Caco-2 (cell line): ENCODE measurements around the gene HEATR3. TPM values are rescaled to one million over a fixed set of nuclear protein-coding genes. Genes with fewer than 3 reads are reported as not detected.

ENCODE experiments used
- BruUV-seq: library from RNA; stranded (reverse); fragments of 400-500 nt; replicated peaks from 2 replicates; lab custom pipeline; 2021; lab: Mats Ljungman, UMichigan
- CTCF ChIA-PET: fragments of 300-600 bp; sonication (Branson Sonifier 250); formaldehyde crosslinking; loops from one replicate; lab custom pipeline; 2022; ENCODE audit warnings: antibody characterized with exemption; lab: Charles Lee
- POLR2A ChIA-PET: fragments of 300-600 bp; sonication (Branson Sonifier 250); formaldehyde crosslinking; loops from one replicate; lab custom pipeline; 2022; ENCODE audit warnings: antibody characterized with exemption; lab: Charles Lee
- DNase-seq, 2 experiments: peaks; one replicate each; pipeline versions ENCODE4 v3.0.0 to v3.0.0-alpha.2; 2020 to 2022
- H3K27me3 ChIP-seq: replicated peaks from 2 replicates; pipeline ENCODE4 v1.6.0; 2011; ENCODE audit warnings: low read length; ENCODE audit not compliant: control insufficient read depth, insufficient read depth
- H3K36me3 ChIP-seq: 2 replicates; pipeline ENCODE4 v1.5.1; 2011; ENCODE audit warnings: low read length; ENCODE audit not compliant: control insufficient read depth, insufficient read depth
- H3K4me1 ChIP-seq: fragments of 250-450 bp; sonication (Bioruptor Pico); 2 replicates; pipeline ENCODE4 v1.5.1; 2020; ENCODE audit warnings: mild to moderate bottlenecking
- H3K4me3 ChIP-seq: 2 replicates; pipeline ENCODE4 v1.5.1; 2011; ENCODE audit warnings: low read depth, mild to moderate bottlenecking, control low read depth, low read length
- H3K9me3 ChIP-seq: fragments of 250-450 bp; sonication (Bioruptor Pico); 2 replicates; pipeline ENCODE4 v1.5.1; 2020; ENCODE audit warnings: mild to moderate bottlenecking, moderate library complexity
- H3K27ac Mint-ChIP-seq: one replicate; pipeline ENCODE4 v1.8.0; 2022; ENCODE audit warnings: mixed read lengths; ENCODE audit not compliant: unreplicated experiment
- H3K27me3 Mint-ChIP-seq: one replicate; pipeline ENCODE4 v1.8.0; 2022; ENCODE audit warnings: mixed read lengths; ENCODE audit not compliant: insufficient read depth, unreplicated experiment
- H3K36me3 Mint-ChIP-seq: one replicate; pipeline ENCODE4 v1.8.0; 2022; ENCODE audit warnings: mild to moderate bottlenecking, mixed read lengths; ENCODE audit not compliant: insufficient read depth, unreplicated experiment
- H3K4me1 Mint-ChIP-seq: one replicate; pipeline ENCODE4 v1.8.0; 2022; ENCODE audit warnings: low read depth, mixed read lengths; ENCODE audit not compliant: unreplicated experiment
- H3K4me3 Mint-ChIP-seq: one replicate; pipeline ENCODE4 v1.8.0; 2022; ENCODE audit warnings: mild to moderate bottlenecking, moderate library complexity, mixed read lengths; ENCODE audit not compliant: unreplicated experiment
- H3K9me3 Mint-ChIP-seq: one replicate; pipeline ENCODE4 v1.8.0; 2022; ENCODE audit warnings: mixed read lengths; ENCODE audit not compliant: unreplicated experiment
- CTCF ChIP-seq, 2 experiments: fragments of 200-600 bp in 1 of 2; IDR thresholded peaks; 1 replicate in 1 of 2; 2 replicates in 1 of 2; pipeline versions ENCODE4 v1.5.1 to v1.8.0; 2011 to 2022; ENCODE audit warnings: antibody characterized with exemption in 1 of 2, control low read depth in 1 of 2, inconsistent platforms in 1 of 2, low read depth in 1 of 2, low read length in 1 of 2, mild to moderate bottlenecking in 1 of 2, moderate library complexity in 1 of 2; ENCODE audit not compliant: insufficient read depth in 1 of 2, severe bottlenecking in 1 of 2, unreplicated experiment in 1 of 2
- intact Hi-C: fragments of 100-400 bp; cut with micrococcal nuclease; formaldehyde crosslinking; loops from one replicate; pipeline ENCODE4 v1.10.0; 2022; ENCODE audit not compliant: unreplicated experiment
- total RNA-seq: library from RNA; stranded (reverse); gene quantifications from 2 replicates; pipeline ENCODE4 v1.2.3, GENCODE V29; 2022

HEATR3 gene
- total RNA-seq, 1 experiment from 2014 or later, result 41.6 TPM

GRCh38 chr16:50133214-50133613 is 67.4 kb downstream of the HEATR3 start:
- intact Hi-C loops, result no loop called here
- Mint-ChIP-seq H3K4me3 (no peak overlapping the region), H3K4me1 (no peaks in the 10 kb centered on the region), H3K36me3 (no peaks in the 10 kb centered on the region), H3K27ac (no peak overlapping the region), H3K27me3 (no peaks in the 10 kb centered on the region), H3K9me3 (no peaks in the 10 kb centered on the region)
- Histone ChIP-seq H3K9me3 (no peaks in the 10 kb centered on the region), H3K27me3 (no peaks in the 10 kb centered on the region), H3K4me3 (no peak overlapping the region), H3K4me1 (no peaks in the 10 kb centered on the region), H3K36me3 (no peaks in the 10 kb centered on the region)
- ChIA-PET CTCF (no interaction called here), POLR2A (no interaction called here)
- no peak for TF ChIP-seq CTCF (IDR thresholded peaks at IDR 0.05; ENCODE audit: insufficient read depth in 1 of 2, low read depth in 1 of 2, low read length in 1 of 2, severe bottlenecking in 1 of 2, unreplicated experiment in 1 of 2)
- DNase-seq, result no peak
- BruUV-seq, result no TSS peak

- no peaks in the 10 kb centered on the region for H3K27me3 Mint-ChIP-seq
- POLR2A ChIA-PET, result no interaction called here
Observed at GRCh38 chr16:50136399-50136798, 70.6 kb downstream of the HEATR3 start.

GRCh38 chr16:50137268-50137667 is 71.5 kb downstream of the HEATR3 start:
- Histone ChIP-seq H3K9me3 (no peaks in the 10 kb centered on the region), H3K36me3 (no peaks in the 10 kb centered on the region), H3K4me1 (no peaks in the 10 kb centered on the region), H3K4me3 (no peak overlapping the region), H3K27me3 (no peaks in the 10 kb centered on the region)
- Mint-ChIP-seq H3K36me3 (no peaks in the 10 kb centered on the region), H3K27me3 (no peaks in the 10 kb centered on the region), H3K4me3 (no peak overlapping the region), H3K4me1 (no peaks in the 10 kb centered on the region), H3K27ac (no peak overlapping the region), H3K9me3 (no peaks in the 10 kb centered on the region)
- no TSS peak for BruUV-seq
- intact Hi-C loops, result no loop called here
- ChIA-PET POLR2A (no interaction called here), CTCF (interaction anchor here (0.9 to 1.3 kb wide), 3 partner anchors 70 to 73 kb away, joined by 3 to 13 read pairs (median 4); no protein-coding TSS in a partner anchor)
- no peak for DNase-seq
- no peak for TF ChIP-seq CTCF (IDR thresholded peaks at IDR 0.05; ENCODE audit: insufficient read depth in 1 of 2, low read depth in 1 of 2, low read length in 1 of 2, severe bottlenecking in 1 of 2, unreplicated experiment in 1 of 2)

More at GRCh38 chr16:50136399-50136798, 70.6 kb downstream of the HEATR3 start:
- Histone ChIP-seq H3K36me3 (no peaks in the 10 kb centered on the region), H3K4me1 (no peaks in the 10 kb centered on the region), H3K27me3 (no peaks in the 10 kb centered on the region), H3K9me3 (no peaks in the 10 kb centered on the region), H3K4me3 (no peak overlapping the region)
- no peak for TF ChIP-seq CTCF (IDR thresholded peaks at IDR 0.05; ENCODE audit: insufficient read depth in 1 of 2, low read depth in 1 of 2, low read length in 1 of 2, severe bottlenecking in 1 of 2, unreplicated experiment in 1 of 2)
- no peak for DNase-seq
- H3K9me3 Mint-ChIP-seq, result no peaks in the 10 kb centered on the region
- CTCF ChIA-PET, result interaction anchor here (0.7 to 1.3 kb wide), 3 partner anchors 15 to 74 kb away, joined by 3 to 13 read pairs (median 3); no protein-coding TSS in a partner anchor
- intact Hi-C loops, result no loop called here
- no peak overlapping the region for H3K4me3 Mint-ChIP-seq
- no peaks in the 10 kb centered on the region for H3K36me3 Mint-ChIP-seq
- H3K4me1 Mint-ChIP-seq, result no peaks in the 10 kb centered on the region
- no peak overlapping the region for H3K27ac Mint-ChIP-seq
- no TSS peak for BruUV-seq
